Measurements from ENCODE around the gene MYMX. TPM values are rescaled to one million over a fixed set of nuclear protein-coding genes. Genes with fewer than 3 reads are reported as not detected.

MYMX gene
- total RNA-seq, 2 experiments from 2014 or later: not detected

DNA sequence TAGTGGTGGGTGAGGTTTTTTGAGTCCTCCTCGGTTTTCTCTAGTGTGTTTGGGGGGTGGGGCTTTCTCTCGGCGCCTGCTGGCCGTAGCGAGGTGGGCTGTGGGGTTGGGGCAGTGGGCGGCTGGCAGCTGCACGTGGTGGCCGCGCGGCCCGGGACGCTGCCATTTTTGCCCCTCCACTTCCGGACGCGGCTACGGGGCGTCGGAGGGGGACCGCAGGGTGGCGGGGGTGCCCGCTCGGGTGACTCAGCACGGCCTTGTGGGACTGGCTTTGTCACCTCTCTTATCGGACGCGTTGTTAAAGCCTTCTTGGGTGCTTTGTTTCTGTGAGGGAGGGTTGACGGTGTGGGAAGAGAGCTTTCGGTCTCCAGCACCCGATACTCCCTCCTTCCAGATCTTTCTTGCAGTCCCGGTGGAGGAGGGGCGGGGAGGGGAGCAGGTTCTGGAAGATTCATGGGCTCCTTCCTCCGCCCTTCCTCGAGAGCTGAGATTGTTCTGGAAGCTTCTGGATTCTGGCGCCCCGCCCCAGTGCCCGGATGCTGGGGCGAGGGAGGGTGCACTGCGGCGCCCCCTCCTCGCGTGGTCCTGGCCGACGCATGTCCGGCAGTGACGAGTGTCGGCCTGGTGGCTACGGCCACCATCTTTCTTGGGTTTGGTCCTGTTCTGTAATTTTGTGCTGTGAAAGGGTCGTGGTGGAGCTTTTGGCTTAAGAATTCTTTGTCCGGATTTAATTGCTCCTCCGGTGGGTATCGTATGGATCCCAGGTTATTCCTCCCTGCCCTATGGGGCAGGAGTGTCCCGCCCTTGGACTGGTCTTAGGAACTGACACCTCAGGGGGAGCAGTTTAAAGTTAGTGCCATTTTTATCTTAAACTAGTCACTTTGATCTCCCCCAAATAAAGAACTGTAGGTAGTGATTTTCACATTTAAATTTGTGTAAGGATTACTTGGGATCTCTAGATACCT lies 30.9 kb downstream of the MYMX start:
- H3K36me3 Mint-ChIP-seq (ENCODE audit: low read depth): peaks cover 60% of the 10 kb centered on the region
- peaks cover 44% of the 10 kb centered on the region for H3K4me1 Mint-ChIP-seq (ENCODE audit: low read depth)
- intact Hi-C loops (cut with micrococcal nuclease): no loop called here
- CTCF ChIA-PET: interaction anchor here (0.8 to 7.3 kb wide), 7 partner anchors 10 to 79 kb away, joined by 3 to 47 read pairs (median 4); partner anchors contain the start of gene SLC35B2
- peak; percentile 47 for ATAC-seq
- DNase-seq: peak; percentile 91
- POLR2A ChIA-PET: interaction anchor here (0.7 to 10.9 kb wide), 38 partner anchors 9 to 1463 kb away, joined by 3 to 486 read pairs (median 5); partner anchors contain the start of genes AARS2, MRPL14, NFKBIE and POLR1C
- peak overlapping the region; percentile 100 for H3K27ac Mint-ChIP-seq
- TF ChIP-seq, protein P1, sequence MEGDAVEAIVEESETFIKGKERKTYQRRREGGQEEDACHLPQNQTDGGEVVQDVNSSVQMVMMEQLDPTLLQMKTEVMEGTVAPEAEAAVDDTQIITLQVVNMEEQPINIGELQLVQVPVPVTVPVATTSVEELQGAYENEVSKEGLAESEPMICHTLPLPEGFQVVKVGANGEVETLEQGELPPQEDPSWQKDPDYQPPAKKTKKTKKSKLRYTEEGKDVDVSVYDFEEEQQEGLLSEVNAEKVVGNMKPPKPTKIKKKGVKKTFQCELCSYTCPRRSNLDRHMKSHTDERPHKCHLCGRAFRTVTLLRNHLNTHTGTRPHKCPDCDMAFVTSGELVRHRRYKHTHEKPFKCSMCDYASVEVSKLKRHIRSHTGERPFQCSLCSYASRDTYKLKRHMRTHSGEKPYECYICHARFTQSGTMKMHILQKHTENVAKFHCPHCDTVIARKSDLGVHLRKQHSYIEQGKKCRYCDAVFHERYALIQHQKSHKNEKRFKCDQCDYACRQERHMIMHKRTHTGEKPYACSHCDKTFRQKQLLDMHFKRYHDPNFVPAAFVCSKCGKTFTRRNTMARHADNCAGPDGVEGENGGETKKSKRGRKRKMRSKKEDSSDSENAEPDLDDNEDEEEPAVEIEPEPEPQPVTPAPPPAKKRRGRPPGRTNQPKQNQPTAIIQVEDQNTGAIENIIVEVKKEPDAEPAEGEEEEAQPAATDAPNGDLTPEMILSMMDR (IDR thresholded peaks at IDR 0.05): no peak
- peaks cover 3% of the 10 kb centered on the region for H3K27me3 Mint-ChIP-seq
- H3K4me3 Mint-ChIP-seq: peak overlapping the region; percentile 100
- H3K9me3 Mint-ChIP-seq: no peaks in the 10 kb centered on the region

DNA sequence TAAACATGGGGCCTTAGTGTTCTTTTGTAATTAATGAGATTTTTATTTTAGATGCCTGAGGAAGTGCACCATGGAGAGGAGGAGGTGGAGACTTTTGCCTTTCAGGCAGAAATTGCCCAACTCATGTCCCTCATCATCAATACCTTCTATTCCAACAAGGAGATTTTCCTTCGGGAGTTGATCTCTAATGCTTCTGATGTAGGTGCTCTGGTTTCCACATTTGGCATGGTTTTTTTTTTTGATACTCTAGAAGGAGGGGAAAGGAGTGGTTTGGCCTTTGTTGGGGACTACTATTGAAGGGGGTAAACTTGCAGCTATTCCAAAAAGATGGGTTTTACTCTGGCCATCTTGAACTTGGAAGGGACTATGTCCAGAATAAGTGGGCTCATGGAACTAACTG lies 31.9 kb downstream of the MYMX start:
- DNase-seq (no peak), ATAC-seq (no peak)
- POLR2A ChIA-PET: interaction anchor here (1.0 to 10.9 kb wide), 11 partner anchors 10 to 125 kb away, joined by 3 to 486 read pairs (median 13); partner anchors contain the start of genes NFKBIE, SLC29A1, SLC35B2 and TMEM151B

DNA sequence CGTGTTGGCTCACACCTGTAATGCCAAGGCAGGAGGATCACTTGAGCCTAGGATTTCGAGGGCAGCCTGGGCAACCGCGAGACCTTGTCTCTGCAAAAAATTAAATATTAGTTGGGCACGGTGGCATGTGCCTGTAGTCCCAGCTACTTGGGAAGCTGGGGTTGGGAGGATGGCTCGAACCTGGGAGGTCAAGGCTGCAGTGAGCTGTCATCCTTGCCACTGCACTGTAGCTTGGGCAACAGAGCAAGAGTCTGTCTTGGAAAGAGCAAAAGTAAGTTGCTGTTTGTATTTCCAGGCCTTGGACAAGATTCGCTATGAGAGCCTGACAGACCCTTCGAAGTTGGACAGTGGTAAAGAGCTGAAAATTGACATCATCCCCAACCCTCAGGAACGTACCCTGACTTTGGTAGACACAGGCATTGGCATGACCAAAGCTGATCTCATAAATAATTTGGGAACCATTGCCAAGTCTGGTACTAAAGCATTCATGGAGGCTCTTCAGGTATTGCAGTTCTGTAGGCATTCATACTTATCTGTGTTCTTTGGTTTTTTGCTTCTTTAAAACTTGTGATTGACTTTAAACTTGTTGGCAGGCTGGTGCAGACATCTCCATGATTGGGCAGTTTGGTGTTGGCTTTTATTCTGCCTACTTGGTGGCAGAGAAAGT lies 32.5 kb downstream of the MYMX start:
- Mint-ChIP-seq H3K4me1 (ENCODE audit: low read depth) (peaks cover 58% of the 10 kb centered on the region), H3K4me3 (peak overlapping the region; percentile 100), H3K27ac (peak overlapping the region; percentile 100), H3K9me3 (no peaks in the 10 kb centered on the region), H3K36me3 (ENCODE audit: low read depth) (peaks cover 72% of the 10 kb centered on the region), H3K27me3 (peaks cover 3% of the 10 kb centered on the region)
- TF ChIP-seq, protein P1 (IDR thresholded peaks at IDR 0.05): no peak
- intact Hi-C loops (cut with micrococcal nuclease): no loop called here
- ChIA-PET POLR2A (interaction anchor here (1.1 to 10.9 kb wide), 6 partner anchors 10 to 125 kb away, joined by 3 to 486 read pairs (median 34); partner anchors contain the start of genes NFKBIE, SLC29A1 and SLC35B2), CTCF (interaction anchor here (0.8 to 7.3 kb wide), 2 partner anchors 8 to 77 kb away, joined by 3 to 47 read pairs; partner anchors contain the start of gene SLC35B2)
- DNase-seq (no peak), ATAC-seq (no peak)

More for the DNA sequence above, 31.9 kb downstream of the MYMX start:
- CTCF ChIA-PET: interaction anchor here (0.8 to 7.3 kb wide), 3 partner anchors 9 to 76 kb away, joined by 3 to 47 read pairs (median 38); partner anchors contain the start of gene SLC35B2
- TF ChIP-seq, protein P1 (IDR thresholded peaks at IDR 0.05): no peak
- Mint-ChIP-seq H3K4me3 (peak overlapping the region; percentile 100), H3K36me3 (ENCODE audit: low read depth) (peaks cover 70% of the 10 kb centered on the region), H3K4me1 (ENCODE audit: low read depth) (peaks cover 53% of the 10 kb centered on the region), H3K9me3 (no peaks in the 10 kb centered on the region), H3K27me3 (peaks cover 3% of the 10 kb centered on the region), H3K27ac (peak overlapping the region; percentile 100)
- intact Hi-C loops (cut with micrococcal nuclease): no loop called here

DNA sequence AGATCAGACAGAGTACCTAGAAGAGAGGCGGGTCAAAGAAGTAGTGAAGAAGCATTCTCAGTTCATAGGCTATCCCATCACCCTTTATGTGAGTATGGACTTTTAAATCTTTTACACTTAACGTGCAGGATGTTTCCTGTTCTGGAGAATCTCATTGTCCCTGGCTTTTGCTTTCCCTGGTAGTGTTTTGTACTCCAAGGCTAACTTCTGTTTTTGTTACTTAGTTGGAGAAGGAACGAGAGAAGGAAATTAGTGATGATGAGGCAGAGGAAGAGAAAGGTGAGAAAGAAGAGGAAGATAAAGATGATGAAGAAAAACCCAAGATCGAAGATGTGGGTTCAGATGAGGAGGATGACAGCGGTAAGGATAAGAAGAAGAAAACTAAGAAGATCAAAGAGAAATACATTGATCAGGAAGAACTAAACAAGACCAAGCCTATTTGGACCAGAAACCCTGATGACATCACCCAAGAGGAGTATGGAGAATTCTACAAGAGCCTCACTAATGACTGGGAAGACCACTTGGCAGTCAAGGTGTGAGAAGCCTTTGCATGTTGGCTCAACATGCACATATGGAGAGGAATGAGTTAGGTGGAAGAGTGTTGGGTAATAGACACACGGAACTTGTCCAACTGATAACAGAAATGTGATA lies 33.5 kb downstream of the MYMX start:
- intact Hi-C loops (cut with micrococcal nuclease): no loop called here
- H3K4me3 Mint-ChIP-seq: peak overlapping the region; percentile 100
- ATAC-seq (no peak), DNase-seq (no peak)
- POLR2A ChIA-PET: interaction anchor here (1.2 to 17.2 kb wide), 5 partner anchors 5 to 81 kb away, joined by 3 to 486 read pairs (median 131); partner anchors contain the start of genes HSP90AB1, NFKBIE, SLC29A1 and SLC35B2
- peak overlapping the region; percentile 100 for H3K27ac Mint-ChIP-seq
- TF ChIP-seq, protein P1 (IDR thresholded peaks at IDR 0.05): no peak
- CTCF ChIA-PET: interaction anchor here (1.2 to 1.6 kb wide), 2 partner anchors 12 to 14 kb away, joined by 4 to 5 read pairs; no protein-coding TSS in a partner anchor
- peaks cover 3% of the 10 kb centered on the region for H3K27me3 Mint-ChIP-seq
- H3K9me3 Mint-ChIP-seq: no peaks in the 10 kb centered on the region
- peaks cover 72% of the 10 kb centered on the region for H3K36me3 Mint-ChIP-seq (ENCODE audit: low read depth)
- peaks cover 65% of the 10 kb centered on the region for H3K4me1 Mint-ChIP-seq (ENCODE audit: low read depth)
